ENCODE results near the gene C4A.
"Not testable (repeated sequence)": the region's sequence is repeated elsewhere in the genome, so short reads cannot be mapped to it uniquely, and the experiment has no call there.

- not testable (repeated sequence) for TF ChIP-seq CTCF (conservative IDR thresholded peaks at IDR 0.05 in 1 of 2, IDR thresholded peaks at IDR 0.05 in 1 of 2; ENCODE audit: low read depth in 1 of 2, low read length in 2 of 2); EZH2 (IDR thresholded peaks at IDR 0.05; ENCODE audit: low read length, missing control alignments)
Measured at GRCh38 chr6:32014547-32014946, 32.7 kb downstream of the C4A start, which contains the start of gene C4B.

Measured in fibroblast of lung (primary cell).